NCI-H2081 treated with DMSO at 0.1 percent for 48 hours (cell line): Measurements from ENCODE around the gene RORC.
A peak's percentile ranks its signal among the peaks of the same experiment; 100 is the strongest.
"Not testable (repeated sequence)": the region's sequence is repeated elsewhere in the genome, so short reads cannot be mapped to it uniquely, and the experiment has no call there.

Source experiments
- DNase-seq: peaks from one replicate; lab custom pipeline; 2025; lab: John Stamatoyannopoulos, UW

Gene RORC

DNA sequence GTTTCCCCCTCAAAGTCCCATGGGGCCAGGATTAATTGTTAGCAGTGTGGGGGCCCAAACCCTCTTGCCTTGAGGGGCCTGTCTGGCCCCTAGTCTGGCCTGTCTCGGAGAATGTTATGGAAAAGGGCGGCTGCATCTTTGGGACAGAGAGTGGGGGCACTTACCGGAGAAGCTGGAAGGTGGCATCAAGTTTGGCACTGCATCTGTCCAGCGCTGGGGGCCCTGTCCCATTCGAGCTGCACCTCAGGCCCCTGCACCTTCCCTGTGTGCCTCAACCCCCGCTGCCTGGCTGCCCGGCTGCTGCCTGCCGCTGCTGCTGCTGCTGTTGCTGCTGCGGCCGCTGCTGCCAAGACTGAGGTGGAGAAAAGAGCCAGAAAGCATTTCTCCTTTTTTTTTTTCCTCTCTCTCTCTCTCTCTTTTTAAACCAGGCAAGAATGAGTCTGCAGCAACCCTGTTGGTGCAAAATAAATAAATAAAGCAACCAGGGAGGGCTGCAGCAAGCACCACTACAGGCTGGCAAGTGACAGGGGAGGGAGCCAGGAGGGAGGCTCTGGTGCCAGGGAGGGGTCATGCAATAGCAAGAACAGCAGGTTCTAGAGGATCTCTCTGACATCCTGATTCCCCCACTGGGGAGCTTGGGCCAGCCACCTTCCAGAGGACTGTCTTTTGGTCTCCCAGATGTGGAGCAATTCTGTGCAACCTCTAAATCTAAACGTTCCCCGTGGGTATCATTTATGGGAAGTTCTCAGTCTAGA, 26.4 kb downstream of the RORC start, which contains the start of gene LINGO4:
LINGO4 (minus strand) TSS at position 354 of the 755 bp plus-strand sequence. CDS start 2,715 bp downstream, outside the sequence.
- DNase-seq: no peak

DNA sequence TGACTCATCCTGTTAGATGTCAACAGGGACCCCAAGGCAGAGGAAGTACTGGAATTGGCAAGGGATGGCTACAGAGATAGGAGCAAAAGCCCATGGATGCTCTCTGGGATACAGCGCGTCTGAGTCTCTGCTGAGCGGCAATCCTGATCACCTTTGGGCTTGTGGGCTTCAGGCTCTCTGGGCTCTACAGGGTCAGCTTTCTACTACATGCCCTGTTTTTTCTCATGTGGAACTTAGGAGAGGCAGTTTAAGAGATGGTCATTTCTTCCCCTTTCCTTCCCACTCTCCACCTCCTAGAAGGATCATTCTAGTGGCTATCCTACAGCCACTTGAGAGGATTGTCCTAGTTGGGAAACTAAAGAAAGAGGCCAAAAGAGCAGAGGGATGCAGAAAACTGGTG, 27.7 kb downstream of the RORC start:
- DNase-seq: no peak

DNA sequence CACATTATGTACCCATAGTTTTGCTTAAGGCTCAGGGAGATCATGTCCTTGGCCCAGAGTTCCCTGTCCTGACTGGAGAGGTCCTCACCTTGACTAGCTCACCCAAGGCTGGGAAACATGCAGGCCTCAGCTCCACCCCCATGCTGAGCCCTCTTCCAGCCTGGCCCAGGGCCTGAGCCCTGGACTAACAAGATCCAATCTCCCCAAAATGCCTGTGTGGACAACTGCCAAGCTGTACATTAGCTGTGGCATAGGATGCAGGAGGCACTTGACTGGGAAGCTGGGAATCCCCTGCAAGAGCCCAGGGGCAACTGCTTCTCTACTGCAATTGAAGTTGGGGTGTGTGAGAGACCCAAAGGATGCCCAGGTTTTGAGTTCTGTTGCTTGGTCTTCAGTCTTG, 28.4 kb downstream of the RORC start:
- DNase-seq: no peak

DNA sequence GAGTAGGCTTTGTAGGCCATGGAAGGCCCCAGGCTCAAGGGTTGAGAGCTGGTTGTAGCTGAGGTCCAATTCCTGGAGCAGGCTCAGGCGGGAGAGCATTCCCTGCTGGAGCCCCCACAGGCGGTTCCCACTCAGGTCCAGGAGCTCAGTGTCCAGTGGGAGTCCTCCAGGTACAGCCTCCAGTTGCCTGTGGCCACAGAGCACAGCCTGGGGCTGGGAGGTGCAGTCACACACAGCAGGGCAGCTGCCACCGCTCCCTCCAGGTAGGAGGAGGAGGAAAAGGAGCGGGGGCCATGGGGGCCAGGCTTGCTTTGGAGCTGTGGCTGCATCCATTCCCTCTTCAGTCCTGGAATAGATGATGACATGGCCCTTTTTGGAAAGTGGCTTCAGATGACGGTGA, 29.2 kb downstream of the RORC start:
- no peak for DNase-seq

DNA sequence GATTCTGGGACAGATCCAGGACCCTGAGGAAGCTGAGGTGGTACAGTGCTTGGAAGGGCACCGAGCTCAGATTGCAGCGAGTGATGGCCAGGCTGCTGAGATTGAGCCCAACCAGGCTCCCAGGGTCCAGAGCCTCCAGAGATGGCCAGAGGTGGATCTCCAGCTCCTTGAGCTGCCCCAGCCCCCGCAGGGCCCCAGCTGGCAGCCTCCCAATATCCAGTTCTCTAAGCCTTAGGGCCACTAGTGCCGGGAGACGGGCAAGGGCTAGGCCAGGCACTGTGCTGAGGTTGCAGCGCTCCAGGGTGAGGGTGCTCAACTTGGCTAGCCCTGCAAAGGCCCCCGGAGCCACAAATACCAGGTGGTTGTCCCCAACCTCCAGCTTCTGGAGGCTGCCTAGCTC, 29.8 kb downstream of the RORC start:
- DNase-seq: no peak

DNA sequence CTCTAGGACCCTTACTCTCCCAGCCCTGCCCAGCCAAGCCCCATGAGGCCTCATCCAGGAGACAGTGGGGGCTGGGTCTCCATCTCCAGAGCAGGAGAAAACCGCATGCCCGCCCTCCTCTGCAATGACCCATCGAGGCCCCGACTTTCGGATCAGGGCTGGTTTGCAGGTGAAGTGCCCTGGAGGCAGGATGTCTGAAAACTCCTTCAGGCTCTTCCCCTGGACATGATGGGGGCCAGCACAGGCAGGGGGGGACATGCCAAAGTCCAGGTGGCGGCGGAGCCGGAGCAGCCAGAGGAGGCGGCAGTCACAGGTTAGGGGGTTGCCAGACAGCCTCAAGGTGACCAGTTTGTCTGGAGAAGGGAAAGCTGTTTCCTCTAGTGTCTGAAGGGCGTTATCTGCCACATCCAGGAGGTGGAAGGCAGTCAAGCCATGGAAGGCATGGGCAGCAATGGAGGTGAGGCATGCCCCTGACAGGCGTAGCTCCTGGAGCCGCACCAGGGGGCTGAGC, 30.2 kb downstream of the RORC start:
- DNase-seq: no peak

DNA sequence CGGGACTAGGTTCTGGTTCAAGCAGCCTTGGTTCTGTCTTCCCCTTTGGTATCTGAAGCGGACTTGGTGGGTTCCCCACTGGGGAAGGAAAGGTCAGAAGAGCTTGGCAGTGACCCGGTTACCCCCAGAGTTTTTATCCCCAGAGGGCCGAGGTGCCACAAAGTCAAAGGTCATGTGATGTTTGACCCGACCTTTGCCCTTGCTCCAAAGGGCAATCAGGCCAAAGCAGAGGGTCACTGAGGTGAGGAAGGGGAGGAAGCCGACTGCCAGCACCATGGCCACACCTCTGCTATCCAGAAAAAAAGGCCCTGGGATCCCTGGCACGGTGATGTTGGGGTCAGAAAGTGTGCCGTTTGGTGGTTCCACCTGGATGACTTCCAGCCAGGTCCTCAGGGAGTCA, 30.8 kb downstream of the RORC start:
- no peak for DNase-seq

DNA sequence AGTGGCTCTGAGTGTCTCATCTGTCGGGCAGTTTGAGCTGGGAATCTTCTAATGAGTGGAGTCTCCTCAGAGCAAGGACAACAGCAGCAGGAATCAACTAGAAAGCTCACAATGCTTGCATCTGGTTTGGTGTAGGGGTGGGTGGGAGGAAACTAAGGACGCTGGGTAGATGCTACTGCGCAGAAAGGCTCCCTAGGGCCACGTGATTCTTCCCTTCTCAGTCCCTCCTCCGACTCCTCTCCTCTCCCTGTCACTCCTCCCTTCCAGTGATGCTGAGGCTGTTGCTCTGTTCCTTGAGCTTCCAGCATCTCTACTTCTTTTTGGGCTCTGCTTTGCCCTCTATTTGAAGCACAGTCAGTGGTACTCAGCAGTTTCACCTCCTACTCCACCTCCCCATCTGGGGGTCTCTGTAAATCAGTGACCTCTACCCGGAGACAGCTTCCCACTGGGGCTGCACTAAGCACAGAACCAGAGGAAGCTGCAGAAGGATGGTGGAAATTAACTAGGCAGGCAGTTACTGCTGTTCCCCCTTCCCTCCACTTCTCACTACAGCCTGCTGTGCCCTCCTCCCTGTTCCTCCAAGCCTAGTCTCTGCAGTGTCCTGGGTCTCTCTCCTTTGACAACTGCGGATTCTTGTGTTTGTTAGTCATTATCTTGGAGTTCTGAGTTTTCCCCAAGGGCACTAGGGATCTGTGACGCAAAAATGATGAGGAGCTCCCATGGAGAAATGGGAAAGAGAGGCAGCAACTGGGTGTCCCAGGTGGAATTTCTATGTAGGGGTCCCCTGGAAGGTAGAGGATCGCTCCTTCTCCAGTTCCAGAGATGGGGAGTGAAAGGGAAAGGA, 32.2 kb downstream of the RORC start:
- no peak for DNase-seq

DNA sequence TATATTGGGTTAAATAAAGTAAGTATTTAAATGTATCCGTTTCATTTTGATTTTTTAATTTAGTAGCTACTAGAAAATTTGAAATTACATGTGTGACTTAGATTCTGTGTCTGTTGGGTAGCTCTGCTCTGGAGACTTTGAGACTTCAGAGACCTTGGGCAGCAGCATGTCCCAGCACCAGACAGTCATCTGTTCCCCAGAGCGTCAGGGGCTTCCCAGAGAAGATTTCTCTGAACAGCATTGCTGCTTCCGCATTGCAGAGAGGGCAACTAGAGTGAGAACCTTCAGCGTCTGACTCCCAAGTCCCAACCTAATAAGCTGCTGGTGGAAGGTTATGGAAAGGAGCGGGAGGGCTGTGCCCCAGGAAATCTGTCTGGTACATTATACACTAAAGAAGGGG, 33.0 kb downstream of the RORC start:
- DNase-seq: no peak

DNA sequence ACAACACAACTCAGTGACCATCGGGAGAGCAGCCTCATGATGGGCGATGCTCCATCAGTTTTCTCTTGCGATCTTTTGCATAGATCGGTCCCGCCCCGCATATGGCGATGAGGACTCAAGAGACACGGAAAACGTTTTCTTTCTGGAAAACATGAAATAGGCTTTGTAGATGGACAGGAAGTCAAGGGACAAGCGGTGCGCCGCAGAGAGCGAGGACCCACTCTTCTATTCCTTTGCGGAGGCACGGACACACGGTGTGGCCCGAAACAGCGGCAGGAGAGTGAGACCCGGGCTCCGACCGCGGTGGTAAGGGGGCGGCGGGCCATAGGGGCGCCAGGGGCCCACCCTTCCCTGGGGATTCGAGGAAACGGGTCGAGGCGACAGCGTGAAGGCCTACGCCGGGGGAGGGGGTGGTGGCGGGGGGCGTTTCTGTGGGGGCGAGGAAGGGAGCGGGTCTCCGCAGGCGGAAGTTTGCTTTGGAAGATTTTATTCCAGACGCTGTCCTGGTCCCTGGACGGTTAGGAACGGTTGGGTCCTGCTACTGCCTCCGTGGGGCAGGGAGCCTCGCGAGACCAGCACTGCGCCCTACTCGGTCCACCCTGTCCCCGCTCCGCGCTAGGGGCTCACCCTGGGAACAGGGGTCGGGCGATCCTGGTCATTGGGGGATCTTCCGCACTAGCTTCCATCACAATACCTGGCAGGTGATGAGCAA, 40.5 kb downstream of the RORC start:
- DNase-seq: no peak

DNA sequence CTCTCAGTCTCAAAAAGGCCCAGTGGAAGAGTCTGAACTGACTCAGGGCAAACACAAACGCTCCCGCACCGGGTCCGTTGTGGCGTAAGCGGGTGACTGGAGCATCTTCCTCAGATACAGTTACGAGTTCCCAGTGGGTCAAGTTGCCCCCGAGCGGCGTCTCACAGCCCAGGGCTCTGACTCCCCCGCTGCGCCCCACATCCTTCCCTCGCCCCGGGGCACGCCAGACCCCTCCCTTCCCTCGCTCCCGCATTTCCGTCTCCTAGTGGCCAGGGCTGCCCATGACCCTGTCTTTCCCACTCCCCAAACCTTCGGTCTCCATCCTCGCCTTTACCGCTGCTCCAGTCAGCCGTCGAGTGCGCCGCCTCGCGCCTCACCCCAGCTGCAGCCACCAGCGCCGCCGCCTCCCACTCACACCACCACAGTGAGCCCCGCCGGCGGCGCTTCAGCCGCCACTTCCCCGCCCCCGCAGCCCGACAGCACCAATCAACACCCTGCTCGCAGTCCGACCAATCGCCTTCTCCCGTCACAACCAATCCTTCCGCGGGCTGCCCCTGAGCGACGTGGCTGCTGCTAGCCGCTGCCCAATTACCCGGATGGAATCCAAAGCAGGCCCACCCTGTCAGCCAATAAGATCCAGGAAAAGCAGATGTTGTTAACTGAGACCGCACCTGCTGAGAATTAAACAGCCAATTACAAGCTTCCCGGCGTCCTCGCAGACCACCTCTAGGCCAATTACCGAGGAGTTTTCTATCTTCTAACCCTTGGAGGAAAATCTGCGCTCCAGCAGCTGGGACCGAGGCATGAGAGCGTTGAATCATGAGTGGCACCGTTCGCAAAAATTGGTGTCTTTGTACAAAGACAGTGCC, 41.3 kb downstream of the RORC start, which contains the start of gene TDRKH:
TDRKH (minus strand) TSS at position 430 of the 869 bp plus-strand sequence. CDS start 7,478 bp downstream, outside the sequence.
- peak; percentile 100 for DNase-seq

DNA sequence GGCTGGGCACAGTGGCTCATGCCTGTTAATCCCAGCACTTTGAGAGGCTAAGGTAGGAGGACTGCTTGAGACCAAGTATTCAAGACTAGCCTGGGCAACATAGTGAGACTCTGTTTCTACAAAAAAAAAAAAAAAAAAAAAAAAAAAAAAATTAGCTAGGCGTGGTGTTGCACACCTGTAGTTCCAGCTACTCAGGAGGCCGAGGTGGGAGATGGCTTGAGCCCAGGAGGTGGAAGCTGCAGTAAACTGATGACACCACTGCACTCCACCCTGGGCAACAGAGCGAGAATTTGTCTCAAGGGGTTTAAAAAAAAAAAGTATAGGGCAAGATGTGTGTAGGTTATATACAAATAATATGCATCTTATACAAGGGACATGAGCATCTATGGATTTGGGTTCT, 43.9 kb downstream of the RORC start:
- DNase-seq: no peak

DNA sequence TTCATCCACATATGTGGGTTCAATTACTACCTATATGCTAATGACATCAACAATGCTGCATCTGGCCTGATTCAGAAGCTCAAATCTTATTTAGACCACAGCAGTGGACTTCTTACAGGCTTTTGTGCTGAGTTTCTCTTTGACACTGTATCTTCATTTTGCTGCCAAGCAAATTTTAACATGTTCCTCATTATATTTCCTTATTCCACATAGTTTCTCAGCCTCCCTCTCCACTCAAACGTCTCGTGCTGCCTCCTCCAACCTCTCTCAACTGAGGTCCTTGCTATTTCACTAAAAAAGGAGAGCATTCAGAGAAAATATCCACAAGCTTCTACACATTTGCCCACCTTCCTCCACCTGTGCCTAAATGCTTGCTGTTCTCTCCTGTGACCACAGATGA, 47.8 kb downstream of the RORC start:
- no peak for DNase-seq

DNA sequence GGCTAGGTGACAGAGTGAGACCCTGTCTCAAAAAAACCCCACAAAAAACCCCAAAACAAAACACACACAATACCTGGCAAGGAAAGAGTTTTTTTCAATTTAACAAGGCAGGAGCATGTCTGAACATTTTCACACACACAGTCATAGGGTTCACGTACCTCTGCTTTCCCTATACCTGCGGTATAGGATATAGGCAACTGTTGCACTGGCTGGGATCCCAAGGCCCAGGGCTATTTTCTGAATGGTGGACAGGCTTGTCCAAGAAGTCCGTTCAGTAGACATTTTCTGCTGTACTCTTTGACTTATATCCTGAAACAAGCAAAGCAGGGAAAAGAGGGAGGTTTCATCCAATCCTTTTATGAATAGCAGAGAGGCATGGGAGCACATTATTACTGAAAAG, 48.9 kb downstream of the RORC start:
- DNase-seq: no peak

DNA sequence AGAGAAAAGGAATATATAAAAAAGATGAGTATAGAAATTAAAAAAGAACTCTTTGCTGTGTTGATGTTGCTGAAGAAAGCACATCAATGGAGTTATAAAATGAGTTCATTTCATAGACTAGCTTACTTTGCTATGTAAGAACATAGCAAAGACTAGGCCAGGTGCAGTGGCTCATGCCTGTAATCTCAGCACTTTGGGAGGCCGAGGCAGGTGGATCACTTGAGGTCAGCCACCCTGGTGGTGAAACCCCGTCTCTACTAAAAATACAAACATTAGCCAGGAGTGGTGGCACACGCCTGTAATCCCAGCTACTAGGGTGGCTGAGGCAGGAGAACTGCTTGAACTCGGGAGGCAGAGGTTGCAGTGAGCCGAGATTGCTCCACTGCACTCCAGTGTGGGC, 49.6 kb downstream of the RORC start:
- not testable (repeated sequence) for DNase-seq

DNA sequence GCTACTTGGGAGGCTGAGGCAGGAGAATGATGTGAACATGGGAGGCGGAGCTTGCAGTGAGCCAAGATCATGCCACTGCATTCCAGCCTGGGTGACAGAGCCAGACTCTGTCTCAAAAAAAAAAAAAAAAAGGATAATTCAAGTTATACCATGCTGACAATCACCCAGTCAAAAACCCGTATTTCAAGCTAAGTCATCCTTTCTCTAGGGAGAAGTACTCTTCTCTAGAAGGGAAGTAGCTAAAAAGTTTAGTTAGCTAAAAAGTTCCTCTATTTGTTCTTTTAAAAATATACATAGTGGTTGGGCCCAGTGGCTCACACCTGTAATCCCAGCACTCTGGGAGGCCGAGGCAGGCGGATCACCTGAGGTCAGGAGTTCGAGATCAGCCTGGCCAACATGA, 50.9 kb downstream of the RORC start:
- not testable (repeated sequence) for DNase-seq

DNA sequence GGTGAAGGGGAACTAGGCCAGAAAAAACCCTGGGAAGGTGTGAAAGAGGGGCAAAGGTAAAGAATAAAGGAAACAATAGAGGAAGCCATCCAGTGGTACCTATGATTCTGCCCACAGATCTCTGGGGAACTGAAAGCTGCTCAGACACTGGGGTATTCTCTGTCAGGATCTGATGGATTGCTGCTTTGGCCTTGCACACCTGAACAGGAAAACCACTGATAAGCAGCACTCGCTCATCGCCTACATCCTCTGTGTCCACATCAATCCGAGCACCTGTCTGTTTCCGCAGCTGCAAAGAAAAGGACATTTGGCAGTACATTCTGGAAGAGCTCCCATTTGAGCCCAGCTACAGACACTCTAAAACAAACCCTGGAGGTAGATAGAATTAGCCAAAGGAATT, 51.8 kb downstream of the RORC start:
- no peak for DNase-seq

DNA sequence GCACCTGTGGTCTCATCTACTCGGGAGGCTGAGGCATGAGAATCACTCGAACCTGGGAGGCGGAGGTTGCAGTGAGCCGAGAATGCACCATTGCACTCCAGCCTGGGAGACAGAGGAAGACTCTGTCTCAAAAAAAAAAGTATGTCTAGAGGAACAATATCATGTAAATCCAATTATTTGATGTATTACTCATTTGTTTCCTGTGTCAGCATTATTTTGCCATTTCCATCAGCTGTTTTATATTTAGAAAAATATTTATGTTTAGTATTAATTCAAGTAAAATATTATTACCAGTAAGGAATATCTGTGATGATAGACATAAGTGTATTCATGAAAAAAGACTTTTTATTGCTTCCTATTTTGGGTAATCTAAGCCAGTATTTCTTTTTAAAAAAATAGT, 54.3 kb downstream of the RORC start:
- no peak for DNase-seq

DNA sequence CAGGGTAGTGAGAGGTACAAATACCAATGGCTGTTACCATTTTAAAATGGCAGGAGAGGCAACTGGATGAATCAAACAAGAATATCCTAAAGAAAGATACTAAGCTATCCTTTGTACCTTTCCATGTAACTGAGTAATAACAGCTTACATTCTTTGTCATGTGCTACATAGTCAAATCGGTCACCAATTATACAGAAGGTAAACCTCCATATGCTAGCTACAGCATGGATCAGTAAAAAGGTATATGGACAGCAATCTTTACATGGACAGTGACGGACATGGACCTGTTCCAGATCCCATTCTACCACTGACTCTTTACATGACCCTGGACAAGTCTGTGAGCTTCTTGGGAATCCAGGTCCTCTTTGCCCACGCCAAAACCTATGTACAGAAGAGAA, 54.9 kb downstream of the RORC start:
- DNase-seq: no peak

DNA sequence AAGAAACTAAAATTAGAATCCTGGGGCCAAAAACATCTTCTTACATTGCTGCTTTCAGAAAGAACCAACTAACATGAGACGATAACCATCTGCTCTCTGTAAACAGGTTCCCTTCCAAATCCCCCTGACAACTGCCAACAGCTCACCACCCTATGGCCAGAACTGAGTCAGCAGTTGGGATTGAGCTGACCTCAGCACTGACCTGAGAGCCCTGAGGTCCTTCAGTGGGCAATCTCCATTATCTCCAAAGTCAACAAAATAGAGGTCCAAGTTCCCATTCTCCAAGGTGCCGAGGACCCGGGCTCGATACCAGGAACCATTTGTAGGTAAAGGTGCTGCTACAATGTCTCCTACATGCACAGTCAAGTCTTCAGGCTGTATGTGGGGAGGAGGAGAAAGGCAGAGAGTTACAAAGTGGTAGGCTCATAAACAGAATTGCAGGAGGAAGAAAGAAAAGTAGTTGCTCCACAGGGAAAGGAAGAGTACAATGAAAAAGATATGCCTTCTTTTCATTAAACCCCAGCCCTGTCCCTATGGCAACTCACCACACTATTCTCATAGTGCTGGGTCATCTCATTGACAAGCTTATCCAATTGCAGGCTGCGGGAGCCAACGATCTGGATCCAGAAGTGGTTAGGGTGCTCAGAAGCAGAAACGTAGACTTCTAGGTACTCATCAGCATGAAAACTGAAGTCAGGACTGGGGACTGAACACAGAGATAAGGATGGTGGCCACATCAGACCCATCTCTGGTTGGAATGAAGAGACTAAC, 55.5 kb downstream of the RORC start:
- DNase-seq: no peak
